ENCODE measurements around the gene AKNA. TPM values are rescaled to one million over a fixed set of nuclear protein-coding genes. Genes with fewer than 3 reads are reported as not detected.

Gene AKNA
- total RNA-seq, 2 experiments from 2014 or later: 61.4 to 203 TPM

GRCh38 chr9:114419796-114420195 lies 32.0 kb upstream of the AKNA start:
- TF ChIP-seq EZH2phosphoT487 (IDR thresholded peaks at IDR 0.05; ENCODE audit: borderline replicate concordance, low read depth, low read length): no peak
- TF ChIP-seq CTCF (conservative IDR thresholded peaks at IDR 0.05; ENCODE audit: low read length): no peak
- H3K9me3 ChIP-seq (ENCODE audit: low read length): no peaks in the 10 kb centered on the region
- no TSS peak for BruUV-seq (replicated peaks)
- H3K4me2 ChIP-seq (ENCODE audit: low read length): no peak overlapping the region
- H3K36me3 ChIP-seq (ENCODE audit: insufficient read depth, low read length): no peaks in the 10 kb centered on the region
- no peaks in the 10 kb centered on the region for H3K79me2 ChIP-seq (ENCODE audit: insufficient read depth, low read depth, low read length)
- no peak for DNase-seq (ENCODE audit: low spot score)
- CTCF ChIA-PET (ENCODE audit: unreplicated experiment): no interaction called here
- H3K9me2 ChIP-seq (ENCODE audit: insufficient read depth, low read length): no peaks in the 10 kb centered on the region
- H4K20me1 ChIP-seq (ENCODE audit: insufficient read depth, low read length): no peaks in the 10 kb centered on the region
- intact Hi-C loops (cut with micrococcal nuclease; ENCODE audit: unreplicated experiment): no loop called here
- no peaks in the 10 kb centered on the region for H3K4me1 ChIP-seq (ENCODE audit: insufficient read depth, low read length, poor library complexity, severe bottlenecking)
- POLR2A ChIA-PET: interaction anchor here (0.9 to 1.2 kb wide), 2 partner anchors 11 to 99 kb away, joined by 3 read pairs; no protein-coding TSS in a partner anchor
- H3K4me3 ChIP-seq (ENCODE audit: low read depth, low read length, poor library complexity, severe bottlenecking): no peak overlapping the region
- no peak overlapping the region for H2AFZ ChIP-seq (ENCODE audit: low read length)
- H3K27ac ChIP-seq (ENCODE audit: low read depth, low read length, poor library complexity, severe bottlenecking): no peak overlapping the region

- no TSS peak for BruUV-seq (replicated peaks)
- TF ChIP-seq EZH2phosphoT487 (IDR thresholded peaks at IDR 0.05; ENCODE audit: borderline replicate concordance, low read depth, low read length) (no peak), CTCF (conservative IDR thresholded peaks at IDR 0.05; ENCODE audit: low read length) (no peak)
- H3K4me3 ChIP-seq (ENCODE audit: low read depth, low read length, poor library complexity, severe bottlenecking): no peak overlapping the region
Observed at GRCh38 chr9:114418053-114418452, 30.3 kb upstream of the AKNA start.

GRCh38 chr9:114417511-114417910 lies 29.7 kb upstream of the AKNA start:
- POLR2A ChIA-PET: interaction anchor here (1.0 kb wide), 1 partner anchor 16 kb away, joined by 3 read pairs; no protein-coding TSS in a partner anchor
- no peaks in the 10 kb centered on the region for H3K4me1 ChIP-seq (ENCODE audit: insufficient read depth, low read length, poor library complexity, severe bottlenecking)
- no peak overlapping the region for H3K4me2 ChIP-seq (ENCODE audit: low read length)
- DNase-seq (ENCODE audit: low spot score): no peak
- no peaks in the 10 kb centered on the region for H3K9me2 ChIP-seq (ENCODE audit: insufficient read depth, low read length)
- no peak overlapping the region for H3K4me3 ChIP-seq (ENCODE audit: low read depth, low read length, poor library complexity, severe bottlenecking)
- H4K20me1 ChIP-seq (ENCODE audit: insufficient read depth, low read length): no peaks in the 10 kb centered on the region
- intact Hi-C loops (cut with micrococcal nuclease; ENCODE audit: unreplicated experiment): no loop called here
- CTCF ChIA-PET (ENCODE audit: unreplicated experiment): interaction anchor here (0.5 to 0.9 kb wide), 2 partner anchors 12 to 103 kb away, joined by 3 read pairs; no protein-coding TSS in a partner anchor
- H3K9me3 ChIP-seq (ENCODE audit: low read length): no peaks in the 10 kb centered on the region
- TF ChIP-seq EZH2phosphoT487 (IDR thresholded peaks at IDR 0.05; ENCODE audit: borderline replicate concordance, low read depth, low read length): no peak
- TF ChIP-seq CTCF (conservative IDR thresholded peaks at IDR 0.05; ENCODE audit: low read length): peak; percentile 56
- H3K27ac ChIP-seq (ENCODE audit: low read depth, low read length, poor library complexity, severe bottlenecking): no peak overlapping the region
- H3K79me2 ChIP-seq (ENCODE audit: insufficient read depth, low read depth, low read length): no peaks in the 10 kb centered on the region
- H3K36me3 ChIP-seq (ENCODE audit: insufficient read depth, low read length): no peaks in the 10 kb centered on the region
- no TSS peak for BruUV-seq (replicated peaks)
- H2AFZ ChIP-seq (ENCODE audit: low read length): no peak overlapping the region

More at GRCh38 chr9:114418053-114418452, 30.3 kb upstream of the AKNA start:
- POLR2A ChIA-PET: no interaction called here
- CTCF ChIA-PET (ENCODE audit: unreplicated experiment): no interaction called here
- Histone ChIP-seq H3K36me3 (ENCODE audit: insufficient read depth, low read length) (no peaks in the 10 kb centered on the region), H3K27ac (ENCODE audit: low read depth, low read length, poor library complexity, severe bottlenecking) (no peak overlapping the region), H4K20me1 (ENCODE audit: insufficient read depth, low read length) (no peaks in the 10 kb centered on the region), H3K9me3 (ENCODE audit: low read length) (no peaks in the 10 kb centered on the region), H3K4me1 (ENCODE audit: insufficient read depth, low read length, poor library complexity, severe bottlenecking) (no peaks in the 10 kb centered on the region), H2AFZ (ENCODE audit: low read length) (no peak overlapping the region), H3K9me2 (ENCODE audit: insufficient read depth, low read length) (no peaks in the 10 kb centered on the region), H3K4me2 (ENCODE audit: low read length) (no peak overlapping the region), H3K79me2 (ENCODE audit: insufficient read depth, low read depth, low read length) (no peaks in the 10 kb centered on the region)
- intact Hi-C loops (cut with micrococcal nuclease; ENCODE audit: unreplicated experiment): no loop called here
- no peak for DNase-seq (ENCODE audit: low spot score)
